Right hindlimb (tissue), 1 donor: ENCODE data around the gene BRD1.

ENCODE experiments used
- DNase-seq: peaks from one replicate; pipeline ENCODE4 v3.0.0-alpha.2; 2018

BRD1 gene

GRCh38 chr22:49725516-49725915 lies 102.2 kb downstream of the BRD1 start:
- no peak for DNase-seq

GRCh38 chr22:49724893-49725489 lies 102.7 kb downstream of the BRD1 start:
- peak; percentile 59 for DNase-seq

GRCh38 chr22:49724030-49724892 lies 103.4 kb downstream of the BRD1 start:
- DNase-seq = no peak

DNA sequence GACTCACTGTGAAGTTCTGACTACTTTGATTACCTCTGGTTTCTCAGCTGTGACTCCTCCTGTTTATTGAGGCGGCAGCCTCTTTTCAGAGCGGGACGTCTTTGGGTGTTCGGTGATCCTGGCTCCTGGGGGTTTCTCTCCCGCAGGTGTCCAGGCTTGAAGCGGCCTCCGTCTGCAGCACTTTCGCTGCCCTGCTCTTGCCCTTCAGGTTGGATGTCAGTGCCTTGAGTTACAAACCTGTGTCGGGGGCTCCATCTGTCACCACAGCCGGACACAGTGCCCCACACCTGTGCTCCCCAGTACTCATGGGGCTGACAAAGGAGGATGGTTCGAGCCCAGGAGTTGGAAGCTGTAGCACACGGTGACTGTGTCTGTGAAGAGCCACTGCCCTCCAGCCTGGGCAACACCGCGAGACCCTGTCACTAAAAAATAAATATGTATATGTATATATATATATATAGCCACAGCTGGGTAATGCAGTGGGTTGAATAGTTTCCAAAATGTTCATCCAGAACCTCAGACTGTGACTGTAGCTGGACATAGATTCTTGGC lies 104.1 kb downstream of the BRD1 start:
- no peak for DNase-seq
